Glomerular visceral epithelial cell (primary cell): ENCODE measurements around the gene FAM90A1.
"Not testable (repeated sequence)": the region's sequence is repeated elsewhere in the genome, so short reads cannot be mapped to it uniquely, and the experiment has no call there.

Experiments
- DNase-seq: peaks from one replicate; pipeline ENCODE4 v3.0.0-alpha.2; 2016; ENCODE audit errors: extremely low spot score

FAM90A1 gene

GRCh38 chr12:8233935-8234495 is 6.6 kb upstream of the FAM90A1 start:
- not testable (repeated sequence) for DNase-seq

- not testable (repeated sequence) for DNase-seq
Observed at GRCh38 chr12:8233300-8233855, 6.0 kb upstream of the FAM90A1 start.

GRCh38 chr12:8231666-8232608 is 4.5 kb upstream of the FAM90A1 start:
- peak; percentile 34 for DNase-seq

DNA sequence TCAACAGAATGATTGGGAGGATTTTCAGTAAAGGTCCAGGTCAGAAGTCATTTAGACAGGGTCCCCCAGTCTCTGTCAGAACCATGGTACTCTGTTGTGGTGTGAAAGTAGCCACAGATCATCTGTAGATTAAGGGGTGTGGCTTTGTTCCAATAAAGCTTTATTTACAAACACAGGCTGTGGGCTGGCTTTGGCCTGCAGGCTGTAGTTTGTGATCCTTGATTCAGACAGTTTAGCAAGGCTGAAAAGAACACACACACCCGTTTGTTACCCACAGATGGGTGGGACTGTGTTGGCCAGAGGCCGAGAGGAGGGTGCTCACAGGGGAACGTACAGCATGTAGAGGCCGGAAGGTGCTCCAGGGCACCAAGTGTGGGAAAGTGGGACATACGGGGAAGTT is 3.6 kb upstream of the FAM90A1 start:
- DNase-seq = not testable (repeated sequence)

DNA sequence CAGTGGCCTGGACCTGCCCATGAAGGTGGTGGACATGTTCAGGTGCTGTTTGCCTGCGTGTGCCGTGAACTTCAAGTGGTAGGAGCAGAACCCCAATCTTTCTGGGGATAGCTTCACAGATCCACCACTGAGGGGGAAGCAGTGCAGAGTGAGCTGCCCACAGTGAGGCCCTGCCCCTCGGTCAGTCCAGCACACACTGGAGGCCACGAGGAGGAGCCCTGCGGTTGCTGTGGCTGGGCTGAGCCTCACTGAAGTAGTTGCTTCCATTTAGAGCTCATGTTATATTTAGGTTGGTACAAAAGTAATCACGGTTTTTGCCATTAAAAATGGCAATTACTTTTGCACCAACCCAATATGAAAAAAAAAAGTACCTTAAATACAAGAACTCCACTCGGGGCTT is 2.1 kb upstream of the FAM90A1 start:
- not testable (repeated sequence) for DNase-seq

DNA sequence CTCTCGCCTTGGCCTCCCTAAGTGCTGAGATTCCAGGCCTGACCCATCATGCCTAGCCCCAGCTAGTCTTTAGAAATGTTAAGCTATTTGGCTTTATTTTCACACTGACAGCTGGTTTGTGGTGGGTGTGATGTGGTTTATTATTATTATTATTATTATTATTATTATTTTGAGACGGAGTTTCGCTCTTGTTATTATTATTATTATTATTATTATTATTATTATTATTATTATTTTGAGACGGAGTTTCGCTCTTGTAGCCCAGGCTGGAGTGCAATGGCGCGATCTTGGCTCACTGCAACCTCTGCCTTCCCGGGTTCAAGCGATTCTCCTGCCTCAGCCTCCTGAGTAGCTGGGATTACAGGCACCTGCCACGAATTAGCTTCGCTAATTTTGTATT is 1.2 kb upstream of the FAM90A1 start:
- DNase-seq = not testable (repeated sequence)

DNA sequence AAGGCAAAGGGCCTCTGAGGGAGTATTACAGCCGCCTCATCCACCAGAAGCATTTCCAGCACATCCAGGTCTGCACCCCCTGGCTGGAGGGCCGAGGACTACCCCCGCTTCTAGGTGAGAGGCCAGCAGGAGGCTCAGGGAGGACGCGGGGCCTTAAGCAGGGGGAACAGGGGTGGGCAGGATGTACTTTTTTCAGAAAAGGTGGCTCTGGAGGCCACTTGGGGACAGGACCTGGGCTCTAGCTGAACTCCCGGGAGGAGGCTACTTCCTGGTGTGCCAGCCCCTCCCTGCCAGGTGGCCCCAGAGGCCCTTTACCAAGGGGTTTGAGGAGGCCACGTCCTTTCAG is 287 bp upstream of the FAM90A1 start:
- not testable (repeated sequence) for DNase-seq

- no peak for DNase-seq
Observed at GRCh38 chr12:8226355-8226754, 1.1 kb downstream of the FAM90A1 start.

GRCh38 chr12:8224782-8225181 is 2.6 kb downstream of the FAM90A1 start:
- DNase-seq = not testable (repeated sequence)

DNA sequence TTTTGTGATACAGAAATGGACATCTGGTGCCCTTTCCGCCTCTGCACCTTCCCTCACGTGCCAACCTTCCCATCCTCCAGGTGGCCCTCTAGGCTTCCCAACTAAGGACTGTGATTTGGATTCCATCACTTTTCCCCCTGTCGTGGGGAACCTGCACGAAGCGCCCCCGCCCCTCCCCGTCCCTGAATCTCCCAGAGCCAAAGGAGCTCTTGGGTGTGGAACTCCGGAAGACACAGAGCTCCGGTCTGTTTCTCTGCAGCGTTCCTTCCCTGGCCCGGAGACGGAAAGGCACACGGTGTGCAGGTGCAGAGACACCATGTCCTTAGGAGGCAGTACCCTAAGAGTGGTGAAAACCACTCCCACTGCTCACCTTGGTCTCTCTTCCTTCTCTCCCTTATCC is 3.8 kb downstream of the FAM90A1 start:
- not testable (repeated sequence) for DNase-seq

- DNase-seq = not testable (repeated sequence)
Observed at GRCh38 chr12:8222303-8222702, 5.1 kb downstream of the FAM90A1 start.

GRCh38 chr12:8221844-8222243 is 5.6 kb downstream of the FAM90A1 start:
- not testable (repeated sequence) for DNase-seq

- not testable (repeated sequence) for DNase-seq
Observed at GRCh38 chr12:8221375-8221774, 6.0 kb downstream of the FAM90A1 start.

DNA sequence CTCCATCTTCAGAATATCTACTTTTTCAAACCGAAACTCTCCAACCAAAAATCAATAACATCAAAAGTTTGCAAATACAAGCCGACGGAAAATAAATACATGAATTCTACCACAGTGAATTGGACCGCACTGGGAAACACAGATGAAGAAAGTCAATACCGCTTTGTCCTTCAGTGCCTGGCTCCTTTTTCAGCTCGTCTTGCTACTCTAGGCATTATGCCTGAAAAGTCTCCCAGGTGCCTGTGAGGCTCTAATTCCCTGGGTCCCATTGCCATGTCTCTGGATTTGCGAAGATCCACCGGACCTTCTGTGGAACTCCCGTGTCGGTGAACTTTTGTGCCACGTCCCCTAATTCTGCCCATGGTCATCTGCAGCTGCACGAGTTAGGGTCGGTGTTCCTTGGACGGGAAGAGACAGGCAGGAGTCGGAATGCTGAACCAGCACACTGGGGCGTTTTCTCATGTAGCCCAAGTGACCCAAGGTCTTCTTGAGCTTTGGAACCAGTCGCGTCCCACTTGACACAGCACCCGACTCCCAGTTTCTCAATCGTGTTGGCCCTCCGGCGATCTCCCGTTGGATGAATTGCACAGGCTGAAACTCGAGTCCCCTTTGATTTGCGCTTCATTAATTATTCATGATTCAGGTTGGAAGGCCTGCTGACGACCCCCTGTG is 8.6 kb downstream of the FAM90A1 start:
- not testable (repeated sequence) for DNase-seq

DNA sequence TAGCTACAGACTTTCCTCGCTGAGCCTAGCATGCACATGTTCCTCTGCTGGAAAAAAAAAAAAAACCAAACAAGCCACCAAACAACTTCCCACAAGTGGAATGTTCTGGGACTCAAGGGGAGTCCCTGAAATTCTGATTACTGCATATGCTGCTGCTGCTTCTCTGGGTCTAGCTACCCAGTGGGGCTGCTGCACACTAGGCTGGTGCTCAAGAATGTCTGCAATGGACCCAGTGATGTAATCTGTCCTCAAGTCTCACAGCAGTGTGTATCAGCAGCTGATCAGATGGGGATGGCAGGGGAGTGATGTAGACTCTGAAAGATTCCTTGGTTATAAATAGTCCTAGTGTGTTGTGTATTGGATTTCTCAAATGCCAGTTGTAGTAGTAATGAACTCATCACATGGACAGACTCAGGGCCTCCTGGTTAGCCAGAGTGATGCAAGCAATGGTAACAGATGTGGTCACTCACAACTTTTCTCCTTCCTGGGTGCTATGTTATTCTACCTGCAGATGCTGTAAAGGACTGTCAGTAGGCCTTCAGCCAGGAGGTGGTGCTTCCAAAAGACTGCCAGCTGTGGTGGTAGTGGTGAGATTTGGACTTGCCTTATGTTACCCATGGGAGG is 29.6 kb downstream of the FAM90A1 start:
- peak; percentile 5 for DNase-seq

DNA sequence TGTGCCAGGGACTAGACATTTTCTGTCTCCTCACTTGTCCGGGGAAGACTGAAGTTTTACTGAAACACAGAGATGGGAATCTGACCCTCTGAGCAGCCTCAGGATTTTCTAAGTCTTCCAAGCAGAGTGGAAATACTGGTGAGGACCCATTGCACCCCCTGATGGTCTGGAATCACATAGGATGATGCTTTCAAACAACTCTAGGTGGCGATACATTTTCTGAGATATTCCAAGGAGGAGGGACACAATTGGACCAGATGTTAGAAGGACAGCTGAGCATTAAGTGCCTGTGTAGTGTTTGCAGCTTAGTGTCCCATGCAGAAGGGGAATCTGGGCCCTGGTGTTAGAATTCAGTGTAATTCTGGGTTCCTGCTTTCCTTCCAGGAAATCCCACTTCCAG is 39.3 kb downstream of the FAM90A1 start:
- not testable (repeated sequence) for DNase-seq

GRCh38 chr12:8184206-8184605 is 43.2 kb downstream of the FAM90A1 start:
- not testable (repeated sequence) for DNase-seq

DNA sequence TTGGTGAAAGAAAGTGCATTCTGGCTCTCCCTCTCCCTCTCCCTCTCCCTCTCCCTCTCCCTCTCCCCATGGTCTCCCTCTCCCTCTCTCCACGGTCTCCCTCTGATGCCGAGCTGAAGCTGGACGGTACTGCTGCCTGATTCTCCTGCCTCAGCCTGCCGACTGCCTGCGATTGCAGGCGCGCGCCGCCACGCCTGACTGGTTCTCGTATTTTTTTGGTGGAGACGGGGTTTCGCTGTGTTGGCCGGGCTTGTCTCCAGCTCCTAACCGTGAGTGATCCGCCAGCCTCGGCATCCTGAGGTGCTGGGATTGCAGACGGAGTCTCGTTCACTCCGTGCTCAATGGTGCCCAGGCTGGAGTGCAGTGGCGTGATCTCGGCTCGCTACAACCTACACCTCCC is 44.1 kb downstream of the FAM90A1 start:
- DNase-seq = not testable (repeated sequence)

GRCh38 chr12:8182923-8183322 is 44.5 kb downstream of the FAM90A1 start:
- DNase-seq = not testable (repeated sequence)

- DNase-seq = not testable (repeated sequence)
Observed at GRCh38 chr12:8181271-8181670, 46.1 kb downstream of the FAM90A1 start.

- DNase-seq = peak; percentile 59
Observed at GRCh38 chr12:8179989-8180585, 47.3 kb downstream of the FAM90A1 start.
